Measurements from ENCODE around the gene ST7.

ST7 gene

DNA sequence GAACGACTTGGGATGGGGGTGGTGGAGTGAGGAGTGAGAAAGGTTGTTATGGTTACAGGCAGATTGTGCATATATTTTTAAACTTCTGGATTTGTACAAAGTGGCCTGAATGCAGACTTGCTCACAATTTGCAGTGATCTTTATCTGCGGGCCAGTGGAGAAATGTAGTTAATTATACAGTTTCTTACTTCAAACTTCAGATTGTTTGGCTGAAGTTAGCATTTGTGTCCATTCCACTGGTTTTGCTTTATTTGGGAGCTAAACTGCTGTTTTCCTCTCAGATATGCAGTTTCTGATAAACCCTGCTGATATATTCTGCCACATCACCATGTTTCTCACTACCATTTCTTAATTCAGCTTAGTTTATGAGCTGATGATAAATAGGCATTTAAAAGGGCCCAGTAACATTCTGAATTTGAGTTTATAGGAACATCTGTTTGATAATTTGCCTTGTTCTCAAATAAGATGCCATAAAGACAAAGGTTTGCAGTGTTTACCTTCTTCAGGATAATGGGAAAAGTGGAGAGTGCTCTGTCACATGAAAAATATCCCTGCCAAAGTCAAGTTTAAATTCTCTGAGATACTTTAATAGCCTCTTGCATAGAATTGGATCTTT, 170.1 kb downstream of the ST7 start:
- no peak for DNase-seq (ENCODE audit: low read depth in 1 of 2, low spot score in 1 of 2)

DNA sequence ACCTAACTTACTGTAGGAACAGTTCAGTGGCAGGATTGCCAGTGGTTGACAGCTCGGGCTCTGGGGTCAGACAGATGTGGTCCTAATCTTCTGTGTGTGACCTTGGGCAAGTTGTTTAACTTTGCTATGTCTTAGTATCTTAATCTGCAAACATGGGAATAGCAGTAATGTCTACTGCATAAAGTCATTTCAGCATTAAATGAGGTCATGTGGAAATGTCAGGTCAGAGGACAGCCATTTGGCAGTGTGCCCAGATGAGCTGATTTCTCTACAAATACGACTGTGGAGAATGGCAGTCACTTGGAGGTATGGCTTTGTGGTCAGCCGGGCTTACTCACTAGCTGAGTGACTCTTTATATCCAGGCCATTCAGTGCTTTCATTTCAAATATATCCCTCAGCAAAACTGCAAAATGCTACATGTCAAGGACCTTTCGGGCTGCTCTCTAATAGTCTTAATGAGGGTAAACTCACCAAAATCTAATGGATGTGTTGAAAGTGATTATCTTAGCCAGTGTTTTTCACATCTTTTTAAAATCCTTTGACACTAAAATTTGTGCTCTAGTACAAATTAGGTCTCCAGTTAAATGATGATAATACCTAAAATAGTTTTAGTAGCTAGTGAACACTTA, 171.4 kb downstream of the ST7 start:
- peak in 1 of 2 donors; percentile 1 for DNase-seq (ENCODE audit: low read depth in 1 of 2, low spot score in 1 of 2)

DNA sequence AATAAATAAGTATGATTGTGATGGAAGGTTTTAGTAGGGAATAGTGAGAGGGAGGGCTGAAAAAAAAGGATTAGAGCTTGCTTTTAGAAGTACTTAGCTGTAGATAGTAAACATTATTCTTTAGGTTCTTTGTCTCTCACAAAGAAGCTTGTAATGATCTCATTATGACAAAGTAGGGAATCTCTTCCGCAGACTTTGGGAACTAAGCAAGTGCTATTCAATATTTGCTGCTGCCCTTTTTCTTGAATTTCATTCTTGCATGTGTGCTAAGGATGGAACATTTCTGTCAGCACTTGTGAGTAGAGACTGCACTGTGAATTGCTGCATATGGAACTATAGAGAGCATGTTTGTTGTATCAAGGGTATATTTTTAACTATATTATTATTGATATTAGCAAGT, 173.4 kb downstream of the ST7 start:
- DNase-seq (ENCODE audit: low read depth in 1 of 2, low spot score in 1 of 2) = no peak

DNA sequence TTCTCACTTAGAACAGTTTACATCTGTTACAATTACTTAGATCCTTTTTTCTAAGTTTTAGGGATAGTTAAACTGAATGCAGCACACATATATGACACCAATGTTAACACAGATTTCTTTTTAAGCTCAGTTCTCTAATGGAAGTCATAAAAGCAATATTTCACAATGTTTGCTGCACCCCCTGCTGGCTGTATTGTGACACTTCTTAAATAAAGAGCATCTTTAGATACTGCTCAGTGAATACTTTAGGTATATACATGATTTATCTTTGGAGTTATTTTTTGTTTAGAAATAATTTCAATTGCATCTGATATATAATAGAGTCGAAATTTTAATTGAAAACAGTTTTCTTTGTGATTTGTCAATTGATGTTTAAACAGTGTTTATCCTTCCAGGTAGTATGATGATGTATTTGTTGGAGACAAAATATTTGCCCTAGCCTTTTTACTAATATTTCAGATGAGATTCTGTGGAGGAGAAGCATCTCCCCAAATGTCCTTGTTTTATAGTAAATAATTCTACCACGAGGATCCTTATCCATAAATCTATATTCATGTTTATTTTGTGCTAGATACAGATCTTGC, 174.4 kb downstream of the ST7 start:
- peak in 1 of 2 donors; percentile 5 for DNase-seq (ENCODE audit: low read depth in 1 of 2, low spot score in 1 of 2)

DNA sequence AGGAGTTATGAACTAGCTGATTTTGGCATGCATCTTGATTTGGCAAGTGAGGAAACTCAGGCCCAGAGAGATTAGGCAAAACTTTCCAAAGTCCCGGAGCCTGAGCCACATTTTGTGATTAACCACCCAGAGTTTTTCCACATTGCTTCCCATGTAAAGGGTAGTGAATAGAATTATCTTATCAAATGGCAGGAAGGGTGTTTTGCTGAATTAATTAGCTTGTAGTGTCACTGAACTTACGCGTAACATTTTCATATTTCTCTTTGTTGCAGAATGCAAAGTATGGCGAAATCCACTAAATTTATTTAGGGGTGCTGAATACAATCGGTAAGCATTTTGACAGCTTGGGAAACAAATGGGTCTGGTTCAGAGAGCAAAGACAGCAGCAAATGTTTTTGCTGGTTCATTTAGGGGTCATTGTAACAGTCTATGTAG, 176.2 kb downstream of the ST7 start:
- no peak for DNase-seq (ENCODE audit: low read depth in 1 of 2, low spot score in 1 of 2)

DNA sequence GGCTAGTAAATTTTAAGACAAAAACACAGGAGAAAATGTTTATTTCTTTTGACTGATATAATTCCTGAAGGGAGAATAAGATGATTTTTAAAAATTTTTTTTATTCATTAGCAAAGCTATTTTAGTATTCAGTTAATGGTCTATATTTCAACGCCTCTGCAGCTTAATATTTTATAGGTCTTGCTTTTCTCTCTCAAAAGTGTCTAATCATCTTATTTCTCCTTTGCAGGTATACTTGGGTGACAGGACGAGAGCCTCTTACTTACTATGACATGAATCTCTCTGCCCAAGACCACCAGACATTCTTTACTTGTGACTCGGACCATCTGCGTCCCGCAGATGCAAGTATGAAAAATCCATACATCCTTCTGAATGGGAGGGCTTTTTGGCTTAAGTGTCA, 177.0 kb downstream of the ST7 start:
- DNase-seq (ENCODE audit: low read depth in 1 of 2, low spot score in 1 of 2) = no peak

DNA sequence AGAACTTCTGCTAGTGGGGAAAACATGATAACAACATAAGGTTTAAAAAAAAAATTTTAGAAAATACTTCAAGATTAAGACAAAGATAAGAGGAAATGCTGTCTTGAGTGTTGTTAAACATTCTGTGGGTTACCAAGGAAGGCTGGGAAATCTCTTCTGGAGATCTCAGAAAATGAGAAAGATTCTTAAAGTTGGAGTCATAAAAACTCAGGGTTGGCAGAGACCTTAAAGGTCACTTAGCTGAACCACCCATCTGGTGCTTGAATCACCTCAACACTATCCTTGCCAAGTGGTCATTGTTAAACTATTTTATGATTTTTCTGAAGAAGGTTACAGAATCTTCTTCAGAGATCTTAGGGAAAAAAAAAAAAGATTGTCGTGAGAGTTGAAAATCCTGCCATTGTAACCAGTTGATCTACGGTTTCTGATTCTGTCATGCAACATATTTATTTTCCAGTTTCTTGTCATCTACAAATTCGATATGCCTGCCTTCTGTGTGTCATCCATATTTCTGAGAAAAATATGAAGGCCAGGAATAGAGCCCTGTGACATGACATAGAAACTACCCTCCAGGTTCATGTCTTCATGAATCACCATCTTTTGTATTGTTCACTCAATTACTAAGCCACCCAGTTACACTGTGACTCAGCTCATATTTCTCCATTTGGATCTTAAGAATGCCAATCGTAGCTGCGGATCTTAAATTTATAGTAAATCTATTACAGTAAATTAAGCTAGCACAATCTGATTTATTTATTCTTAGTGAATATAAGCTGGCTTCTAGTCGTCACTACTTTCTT, 179.2 kb downstream of the ST7 start:
- no peak for DNase-seq (ENCODE audit: low read depth in 1 of 2, low spot score in 1 of 2)

DNA sequence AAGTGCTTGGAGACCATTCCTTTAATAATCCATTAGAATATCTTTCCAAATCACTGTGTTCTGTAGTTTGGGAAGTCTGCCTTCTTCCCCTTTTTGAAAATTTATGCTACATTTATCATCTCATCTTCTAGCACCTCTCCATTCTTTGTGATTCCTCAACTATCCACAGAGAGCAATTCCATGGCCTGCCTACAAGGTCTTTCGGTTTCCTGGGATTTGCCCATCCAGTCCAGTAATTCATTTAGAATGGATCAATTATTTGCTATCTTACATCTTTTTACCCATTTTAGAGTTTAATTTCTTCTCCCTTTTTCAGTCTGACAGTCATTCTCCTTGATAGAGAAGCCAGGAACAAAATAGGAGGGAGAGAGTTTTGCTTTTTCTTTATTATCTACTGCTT, 179.8 kb downstream of the ST7 start:
- DNase-seq (ENCODE audit: low read depth in 1 of 2, low spot score in 1 of 2) = no peak

DNA sequence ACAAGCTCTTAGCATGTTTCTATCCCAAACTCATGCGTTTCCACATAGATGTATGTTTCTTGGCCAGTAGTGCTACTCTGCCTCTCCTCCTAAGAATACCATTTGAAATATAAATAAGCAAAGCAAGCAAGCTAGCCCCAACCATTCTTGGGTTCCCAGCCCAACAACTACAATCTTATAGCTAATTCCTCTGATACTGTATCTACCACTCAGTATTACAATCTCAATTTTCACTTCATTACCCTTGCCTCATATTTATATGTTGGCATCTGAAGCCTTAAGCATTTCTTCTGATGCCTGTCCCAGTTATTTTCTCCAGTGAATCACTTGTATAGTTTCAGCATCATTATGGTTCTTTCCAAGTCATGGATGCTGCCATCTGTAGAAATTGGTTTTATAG, 181.1 kb downstream of the ST7 start:
- DNase-seq (ENCODE audit: low read depth in 1 of 2, low spot score in 1 of 2) = no peak

DNA sequence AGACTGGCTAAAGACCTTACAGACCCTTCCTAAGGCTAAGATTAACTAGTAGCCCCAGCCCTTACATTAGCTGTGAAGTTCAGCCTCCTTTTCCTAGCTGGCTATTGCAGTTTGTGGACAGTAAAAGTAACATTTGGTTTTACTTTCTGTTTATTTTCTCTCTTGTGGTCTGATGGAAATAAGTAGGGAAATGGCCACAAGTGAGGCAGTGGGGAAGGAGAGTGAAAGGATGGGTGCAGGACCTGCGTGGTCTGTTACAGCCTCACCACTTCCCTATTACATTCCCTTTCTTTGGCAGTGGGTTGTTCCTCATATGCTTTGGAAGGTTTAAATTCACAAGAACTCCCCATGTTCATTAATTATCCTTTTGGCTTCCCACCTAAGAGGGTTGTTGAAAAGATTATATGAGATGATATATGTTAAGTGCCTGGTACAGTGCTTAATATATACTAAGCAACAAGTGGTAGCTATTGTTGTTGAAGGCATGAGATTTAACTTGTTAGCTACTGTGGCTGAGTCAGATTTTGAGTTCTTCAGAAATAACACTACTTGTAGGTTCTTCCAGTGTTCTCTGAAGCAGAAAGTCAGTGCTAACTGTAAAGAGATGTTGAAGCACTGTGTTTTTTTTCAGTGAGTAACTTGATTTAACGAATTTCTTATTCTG, 181.7 kb downstream of the ST7 start:
- DNase-seq (ENCODE audit: low read depth in 1 of 2, low spot score in 1 of 2) = no peak

DNA sequence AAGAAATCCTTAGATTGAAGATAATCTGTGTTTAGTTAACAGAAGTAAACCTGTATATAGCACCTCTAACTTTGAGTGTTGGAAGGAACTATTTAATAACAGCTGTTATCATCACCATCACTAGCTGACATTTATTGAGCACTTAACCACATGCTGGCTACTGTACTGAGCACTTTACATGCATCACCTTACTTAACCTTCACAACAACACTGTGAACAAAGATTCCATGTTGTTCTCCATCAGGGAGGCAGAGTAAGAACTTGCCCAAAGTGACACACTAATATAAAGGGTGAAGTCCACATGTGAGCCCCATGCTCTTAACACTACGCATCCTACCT, 182.2 kb downstream of the ST7 start:
- DNase-seq (ENCODE audit: low read depth in 1 of 2, low spot score in 1 of 2) = no peak

DNA sequence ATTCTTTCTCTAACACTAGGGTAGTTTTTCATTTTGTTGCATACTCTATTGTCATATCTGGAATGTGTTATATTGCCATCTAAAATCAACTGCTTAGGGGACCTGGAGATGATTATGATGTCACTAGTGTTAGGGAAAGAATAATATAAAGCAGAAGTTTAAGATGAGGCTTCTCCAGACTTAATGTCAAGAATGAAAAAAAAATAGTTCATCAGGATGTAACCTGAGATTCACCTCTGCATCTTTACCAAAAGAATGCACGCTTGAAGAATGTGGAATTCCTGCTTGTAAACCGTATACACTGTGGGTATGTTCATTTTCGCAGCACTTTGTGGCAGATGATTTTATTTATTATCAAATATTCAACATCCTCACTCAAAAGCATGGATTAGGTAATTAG, 184.6 kb downstream of the ST7 start:
- DNase-seq (ENCODE audit: low read depth in 1 of 2, low spot score in 1 of 2) = no peak

DNA sequence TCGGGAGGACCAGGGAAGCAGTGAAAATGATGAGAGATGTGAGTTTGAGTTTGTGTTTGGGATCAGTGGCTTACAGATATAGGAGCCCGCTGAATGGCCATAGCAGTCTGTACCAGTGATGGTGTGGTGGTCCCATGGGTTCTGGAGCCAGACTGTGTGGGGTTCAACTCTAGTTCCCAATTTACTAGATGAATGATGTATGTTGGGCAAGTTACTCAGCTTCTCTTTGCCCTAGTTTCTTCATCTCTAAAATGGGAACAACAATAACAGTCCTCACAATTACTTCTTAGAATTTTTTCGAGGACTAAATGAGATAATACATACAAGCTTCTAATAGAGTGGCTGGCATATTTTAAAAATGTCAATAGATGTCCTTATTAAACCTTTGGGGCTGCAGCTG, 185.2 kb downstream of the ST7 start:
- DNase-seq (ENCODE audit: low read depth in 1 of 2, low spot score in 1 of 2) = no peak

DNA sequence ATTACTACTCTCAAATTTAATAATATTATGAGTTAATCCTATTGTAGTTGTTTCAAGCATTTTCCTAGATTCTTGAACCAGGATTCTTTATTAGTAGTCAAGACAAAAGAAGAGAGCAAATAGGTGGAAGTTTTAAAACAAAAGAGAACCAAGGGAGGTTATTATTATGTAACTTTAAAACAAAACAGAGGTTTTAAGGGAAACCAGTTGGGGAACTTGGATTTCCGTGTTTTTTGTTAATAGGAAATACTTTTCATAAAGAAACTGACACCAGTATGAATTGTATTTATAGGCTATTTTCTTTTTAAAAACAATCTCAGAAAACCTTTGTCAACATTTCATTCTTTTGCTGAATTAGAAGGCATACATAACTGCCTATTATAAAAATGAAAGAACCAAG, 185.7 kb downstream of the ST7 start:
- no peak for DNase-seq (ENCODE audit: low read depth in 1 of 2, low spot score in 1 of 2)

DNA sequence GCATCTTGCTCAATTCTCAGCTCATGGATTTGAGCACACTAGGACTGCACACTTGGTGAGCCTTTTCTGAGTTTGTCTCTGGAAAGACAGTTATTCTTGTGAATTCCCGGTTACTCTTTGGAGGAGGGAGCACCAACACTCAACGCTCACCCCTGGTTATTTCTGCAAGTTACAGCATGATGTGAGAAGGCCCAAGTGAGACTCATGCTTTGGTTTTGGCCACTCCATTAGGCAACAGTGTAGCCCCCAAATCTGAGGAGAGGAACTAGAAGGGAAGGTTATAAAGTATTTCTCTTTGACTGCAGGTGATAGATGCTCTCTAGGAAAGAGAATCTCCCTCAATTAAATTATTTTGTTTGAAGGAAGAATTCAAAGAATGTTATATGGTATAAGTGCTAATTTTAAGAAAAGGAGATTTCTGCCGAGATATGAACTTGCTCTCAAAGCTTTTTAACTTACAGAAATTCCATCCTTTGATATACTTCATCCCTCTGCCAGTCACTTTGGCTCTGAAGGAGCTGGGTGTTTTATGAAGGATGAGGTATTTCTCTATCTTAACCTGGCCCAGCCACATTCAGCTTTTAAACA, 186.2 kb downstream of the ST7 start:
- no peak for DNase-seq (ENCODE audit: low read depth in 1 of 2, low spot score in 1 of 2)

DNA sequence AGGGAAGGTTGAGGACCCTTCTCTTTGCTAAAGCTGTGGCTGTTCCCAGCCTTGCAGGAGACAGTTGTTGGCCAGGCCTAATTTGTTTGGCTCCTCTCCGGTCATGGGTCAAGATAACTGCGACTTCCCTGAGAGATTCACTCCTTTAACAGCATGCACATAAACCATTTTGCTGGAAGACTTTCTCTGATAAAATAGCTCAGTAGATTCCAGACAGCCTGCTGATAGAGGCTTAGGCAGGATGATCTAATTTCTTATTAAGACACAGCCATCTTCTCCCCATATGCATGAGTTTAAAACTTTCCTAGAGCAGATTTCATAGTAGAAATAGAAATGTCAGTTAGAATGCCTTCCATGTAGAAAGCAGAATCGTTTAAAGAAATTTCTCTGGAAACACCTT, 187.6 kb downstream of the ST7 start:
- no peak for DNase-seq (ENCODE audit: low read depth in 1 of 2, low spot score in 1 of 2)

DNA sequence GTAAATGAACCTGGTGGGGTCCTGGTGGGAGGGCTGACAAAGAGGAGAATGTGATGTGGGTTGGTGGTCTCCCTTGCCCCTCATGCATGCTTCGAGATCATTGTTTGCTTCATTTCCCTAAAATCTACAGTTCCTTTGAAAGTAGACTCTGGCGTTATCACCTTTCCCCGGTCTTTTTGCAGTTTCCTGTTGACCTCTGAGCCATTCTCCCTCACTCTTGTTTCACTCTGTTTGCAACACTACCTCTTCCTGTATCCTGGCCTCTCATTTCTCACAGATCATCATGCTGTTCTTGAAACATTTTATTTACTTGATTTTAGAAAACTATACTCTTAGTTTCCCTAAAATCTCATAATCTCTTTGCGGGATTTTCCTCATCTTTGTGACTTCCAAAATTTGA, 189.8 kb downstream of the ST7 start:
- no peak for DNase-seq (ENCODE audit: low read depth in 1 of 2, low spot score in 1 of 2)

DNA sequence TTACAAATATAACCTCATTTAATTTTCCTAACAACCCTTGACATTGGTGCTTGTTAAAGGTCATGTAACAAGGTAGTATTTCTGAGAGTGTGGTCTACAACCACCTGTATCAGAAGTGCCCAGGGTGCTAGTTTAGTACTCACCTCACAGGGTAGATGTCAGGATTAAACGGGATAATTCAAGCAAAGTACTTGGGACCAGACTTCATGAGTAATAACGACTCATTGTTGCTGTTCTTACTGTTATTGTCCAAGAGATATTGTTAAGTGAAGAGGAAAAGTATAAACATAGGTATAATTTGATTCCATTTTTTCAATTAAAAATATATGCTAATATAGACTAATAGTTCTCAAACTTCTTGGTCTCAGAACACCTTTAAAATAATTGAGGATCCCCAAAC, 190.3 kb downstream of the ST7 start:
- DNase-seq (ENCODE audit: low read depth in 1 of 2, low spot score in 1 of 2) = no peak

DNA sequence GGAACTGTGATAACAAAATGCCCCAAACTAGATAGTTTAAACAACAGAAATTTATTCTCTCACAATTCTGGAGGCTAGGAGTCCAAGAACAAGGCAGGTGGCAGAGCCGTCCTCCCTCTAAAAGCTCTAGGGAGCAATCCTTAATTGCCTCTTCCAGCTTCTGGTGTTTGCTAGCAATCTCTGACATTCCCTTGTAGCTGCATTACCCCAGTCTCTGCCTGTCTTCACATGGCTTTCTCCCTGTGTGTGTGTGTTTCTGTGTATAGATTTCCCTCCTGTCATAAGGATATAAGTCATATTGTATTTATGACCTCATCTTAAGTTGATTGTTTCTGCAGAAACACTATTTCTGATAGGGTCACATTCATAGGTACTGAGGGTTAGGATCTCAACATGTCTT, 192.0 kb downstream of the ST7 start:
- no peak for DNase-seq (ENCODE audit: low read depth in 1 of 2, low spot score in 1 of 2)

DNA sequence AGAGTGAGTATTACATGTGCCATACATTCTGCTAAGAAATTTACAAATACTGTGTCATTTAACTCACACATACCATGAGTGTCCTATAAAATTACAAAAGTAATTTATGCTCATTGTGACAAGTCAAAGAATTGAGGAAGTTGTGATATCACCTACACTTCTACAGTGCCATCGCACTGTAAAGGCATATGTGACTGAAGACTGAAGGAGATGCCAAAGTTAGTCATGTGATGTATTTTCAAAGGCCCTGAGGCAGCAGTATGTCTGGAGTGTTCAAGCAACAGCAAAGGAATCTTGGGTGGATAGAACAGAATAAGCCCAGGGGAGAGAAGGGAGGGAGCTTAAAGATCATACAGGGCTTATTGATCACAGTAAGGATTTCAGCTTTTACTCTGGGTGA, 192.8 kb downstream of the ST7 start:
- DNase-seq (ENCODE audit: low read depth in 1 of 2, low spot score in 1 of 2) = no peak

DNA sequence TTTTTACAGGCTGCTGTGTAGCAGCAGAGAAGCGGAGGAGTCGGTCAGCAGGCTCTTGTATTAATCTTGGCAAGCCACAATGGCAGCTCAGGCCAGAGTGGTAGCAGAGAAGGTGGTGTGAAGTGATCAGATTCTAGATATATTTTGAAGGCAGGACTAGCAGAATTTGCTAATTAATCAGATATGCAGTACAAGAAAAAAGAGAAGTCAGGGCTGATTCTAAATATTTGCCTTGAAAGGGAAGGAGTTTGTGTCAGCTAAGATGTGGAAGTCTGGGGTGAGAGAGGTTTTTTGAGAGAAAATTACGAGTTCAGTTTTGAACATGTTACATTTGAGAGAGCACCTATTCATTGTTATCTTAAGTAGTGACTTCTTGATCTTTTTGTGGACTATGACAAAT, 193.2 kb downstream of the ST7 start:
- no peak for DNase-seq (ENCODE audit: low read depth in 1 of 2, low spot score in 1 of 2)

All from stimulated activated CD4-positive, alpha-beta T cell treated with anti-CD3 and anti-CD28 coated beads, Interleukin-15, amount 100 ng/mL, for 1 hour (primary cell).